ENCODE results near the gene CNTN5.

The CNTN5 gene

DNA sequence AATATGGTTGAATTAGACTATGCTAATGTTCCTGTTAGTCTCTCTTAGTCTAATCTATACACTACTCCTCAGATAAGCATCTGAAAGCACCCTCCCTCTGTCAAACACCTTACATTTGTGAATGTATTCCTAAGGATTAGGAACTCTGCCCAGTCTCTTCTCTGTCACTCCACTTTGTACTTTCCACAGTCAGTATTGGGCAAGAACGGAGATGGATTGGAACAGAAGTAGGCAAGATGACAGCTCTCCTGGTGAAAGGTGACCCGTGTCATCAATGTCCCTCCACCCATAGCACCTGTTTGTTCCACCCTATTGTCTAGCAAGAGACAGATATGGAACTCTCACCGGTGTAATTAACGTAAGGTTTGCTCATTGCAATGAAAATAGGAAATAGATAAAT, 613.8 kb downstream of the CNTN5 start:
- ATAC-seq (ENCODE audit: low read depth): no peak
- Histone ChIP-seq H3K4me1 (ENCODE audit: insufficient read depth, poor library complexity, severe bottlenecking) (no peaks in the 10 kb centered on the region), H3K27me3 (ENCODE audit: insufficient read depth, poor library complexity, severe bottlenecking) (no peaks in the 10 kb centered on the region), H3K9me3 (ENCODE audit: severe bottlenecking) (no peaks in the 10 kb centered on the region), H3K27ac (ENCODE audit: poor library complexity, severe bottlenecking) (no peak overlapping the region), H3K4me3 (ENCODE audit: severe bottlenecking) (no peak overlapping the region), H3K36me3 (ENCODE audit: low read depth) (no peaks in the 10 kb centered on the region)
- DNase-seq (ENCODE audit: low spot score): no peak
- TF ChIP-seq CTCF (IDR thresholded peaks at IDR 0.05; ENCODE audit: poor library complexity, severe bottlenecking): no peak

- no peak for ATAC-seq (ENCODE audit: low read depth)
- DNase-seq (ENCODE audit: low spot score): no peak
- Histone ChIP-seq H3K27me3 (ENCODE audit: insufficient read depth, poor library complexity, severe bottlenecking) (no peaks in the 10 kb centered on the region), H3K27ac (ENCODE audit: poor library complexity, severe bottlenecking) (no peak overlapping the region), H3K36me3 (ENCODE audit: low read depth) (no peaks in the 10 kb centered on the region), H3K4me1 (ENCODE audit: insufficient read depth, poor library complexity, severe bottlenecking) (no peaks in the 10 kb centered on the region), H3K9me3 (ENCODE audit: severe bottlenecking) (no peaks in the 10 kb centered on the region), H3K4me3 (ENCODE audit: severe bottlenecking) (no peak overlapping the region)
- TF ChIP-seq CTCF (IDR thresholded peaks at IDR 0.05; ENCODE audit: poor library complexity, severe bottlenecking): no peak
Measured at GRCh38 chr11:99638073-99638553, 617.4 kb downstream of the CNTN5 start.

GRCh38 chr11:99640671-99641070, 619.9 kb downstream of the CNTN5 start:
- ATAC-seq (ENCODE audit: low read depth) (no peak), DNase-seq (ENCODE audit: low spot score) (no peak)
- no peak overlapping the region for H3K27ac ChIP-seq (ENCODE audit: poor library complexity, severe bottlenecking)
- no peaks in the 10 kb centered on the region for H3K4me1 ChIP-seq (ENCODE audit: insufficient read depth, poor library complexity, severe bottlenecking)
- H3K27me3 ChIP-seq (ENCODE audit: insufficient read depth, poor library complexity, severe bottlenecking): no peaks in the 10 kb centered on the region
- no peaks in the 10 kb centered on the region for H3K9me3 ChIP-seq (ENCODE audit: severe bottlenecking)
- no peak overlapping the region for H3K4me3 ChIP-seq (ENCODE audit: severe bottlenecking)
- TF ChIP-seq CTCF (IDR thresholded peaks at IDR 0.05; ENCODE audit: poor library complexity, severe bottlenecking): no peak
- no peaks in the 10 kb centered on the region for H3K36me3 ChIP-seq (ENCODE audit: low read depth)

GRCh38 chr11:99645934-99646333, 625.2 kb downstream of the CNTN5 start:
- Histone ChIP-seq H3K27me3 (ENCODE audit: insufficient read depth, poor library complexity, severe bottlenecking) (no peaks in the 10 kb centered on the region), H3K36me3 (ENCODE audit: low read depth) (no peaks in the 10 kb centered on the region), H3K4me1 (ENCODE audit: insufficient read depth, poor library complexity, severe bottlenecking) (no peaks in the 10 kb centered on the region), H3K9me3 (ENCODE audit: severe bottlenecking) (no peaks in the 10 kb centered on the region), H3K27ac (ENCODE audit: poor library complexity, severe bottlenecking) (no peak overlapping the region), H3K4me3 (ENCODE audit: severe bottlenecking) (no peak overlapping the region)
- DNase-seq (ENCODE audit: low spot score) (no peak), ATAC-seq (ENCODE audit: low read depth) (no peak)
- no peak for TF ChIP-seq CTCF (IDR thresholded peaks at IDR 0.05; ENCODE audit: poor library complexity, severe bottlenecking)

GRCh38 chr11:99670067-99670676, 649.4 kb downstream of the CNTN5 start:
- no peak overlapping the region for H3K4me3 ChIP-seq (ENCODE audit: severe bottlenecking)
- no peaks in the 10 kb centered on the region for H3K36me3 ChIP-seq (ENCODE audit: low read depth)
- no peaks in the 10 kb centered on the region for H3K4me1 ChIP-seq (ENCODE audit: insufficient read depth, poor library complexity, severe bottlenecking)
- DNase-seq (ENCODE audit: low spot score) (no peak), ATAC-seq (ENCODE audit: low read depth) (no peak)
- peaks cover 9% of the 10 kb centered on the region for H3K27me3 ChIP-seq (ENCODE audit: insufficient read depth, poor library complexity, severe bottlenecking)
- no peaks in the 10 kb centered on the region for H3K9me3 ChIP-seq (ENCODE audit: severe bottlenecking)
- no peak overlapping the region for H3K27ac ChIP-seq (ENCODE audit: poor library complexity, severe bottlenecking)
- TF ChIP-seq CTCF (IDR thresholded peaks at IDR 0.05; ENCODE audit: poor library complexity, severe bottlenecking): no peak
